ENCODE data around the gene ADGRV1.

Gene ADGRV1

DNA sequence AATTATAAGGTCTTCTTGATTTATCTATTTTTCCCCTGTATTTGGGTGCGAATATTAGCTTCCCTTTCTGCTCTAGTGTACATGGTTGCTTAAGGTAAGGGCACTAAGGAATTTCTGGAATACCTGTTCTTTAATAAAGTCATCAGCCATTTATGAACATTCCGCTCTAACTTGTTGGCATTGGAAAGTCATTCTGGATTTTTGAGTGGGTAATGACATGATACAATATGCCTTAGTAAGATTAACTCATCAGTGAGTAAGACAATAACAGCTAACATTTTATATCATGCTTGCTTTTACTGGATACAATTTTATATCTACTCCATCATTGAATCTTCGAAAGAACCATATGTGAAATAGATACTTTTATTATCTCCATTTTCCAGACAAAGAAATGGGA, 628.4 kb downstream of the ADGRV1 start:
- DNase-seq (ENCODE audit: low read depth in 1 of 2, low spot score in 1 of 2), result no peak

DNA sequence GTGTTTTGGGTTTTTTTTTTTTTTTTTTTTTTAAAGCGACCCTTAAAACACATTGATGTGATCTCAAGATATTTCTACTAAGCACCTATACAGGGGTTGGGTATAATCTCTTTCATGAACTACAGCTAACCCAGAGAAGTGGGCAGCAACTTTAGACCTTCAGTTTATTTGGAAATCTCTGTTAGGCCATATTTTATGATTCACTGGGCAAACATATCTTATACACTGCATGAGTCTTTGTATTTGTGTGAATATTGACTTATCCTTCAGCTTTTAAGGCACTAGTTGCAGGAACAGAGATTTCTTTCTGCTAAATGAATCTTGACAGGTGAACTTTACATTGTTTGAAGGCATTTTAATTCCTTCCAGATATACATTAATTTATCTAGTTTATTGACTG, 630.2 kb downstream of the ADGRV1 start:
- DNase-seq (ENCODE audit: low read depth in 1 of 2, low spot score in 1 of 2), result no peak

DNA sequence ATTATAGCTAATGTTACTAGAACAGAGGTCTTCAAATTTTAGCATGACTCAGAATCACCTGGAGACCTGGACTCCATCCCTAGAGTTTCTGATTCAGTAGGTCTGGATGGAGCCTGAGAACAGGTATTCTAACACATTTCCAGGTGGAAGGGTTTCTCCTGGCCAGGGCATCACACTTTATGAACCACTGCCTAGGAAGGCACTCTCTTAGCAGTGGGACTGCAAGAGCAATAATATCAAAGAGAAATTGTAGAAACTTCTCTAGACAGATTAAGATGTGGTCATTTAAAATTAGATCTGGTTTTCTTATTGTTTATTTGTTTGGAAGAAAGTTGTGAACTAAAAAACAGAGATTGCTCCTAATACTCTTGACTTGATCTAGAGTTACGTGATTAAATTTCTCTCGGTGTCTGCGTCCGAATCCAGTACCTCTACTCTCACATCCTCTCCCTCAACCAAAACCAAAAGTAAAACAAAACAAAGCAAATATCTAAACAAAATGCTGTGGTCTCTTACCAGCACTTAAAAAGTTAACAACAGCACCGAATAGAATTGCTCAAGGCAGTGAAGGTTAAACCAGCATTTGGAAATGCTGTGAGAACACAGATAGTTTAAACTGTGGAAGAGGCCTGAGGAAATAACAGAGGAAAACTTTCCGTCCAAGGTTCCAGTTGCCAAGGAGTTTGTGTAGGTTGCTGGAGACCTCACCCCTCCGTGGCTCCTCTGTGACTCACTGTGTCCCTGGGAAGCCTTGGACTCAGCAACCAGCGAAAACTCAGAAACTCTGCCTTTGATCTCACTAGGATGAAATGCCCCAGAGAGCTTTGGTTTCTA, 631.1 kb downstream of the ADGRV1 start:
- DNase-seq (ENCODE audit: low read depth in 1 of 2, low spot score in 1 of 2), result no peak

DNA sequence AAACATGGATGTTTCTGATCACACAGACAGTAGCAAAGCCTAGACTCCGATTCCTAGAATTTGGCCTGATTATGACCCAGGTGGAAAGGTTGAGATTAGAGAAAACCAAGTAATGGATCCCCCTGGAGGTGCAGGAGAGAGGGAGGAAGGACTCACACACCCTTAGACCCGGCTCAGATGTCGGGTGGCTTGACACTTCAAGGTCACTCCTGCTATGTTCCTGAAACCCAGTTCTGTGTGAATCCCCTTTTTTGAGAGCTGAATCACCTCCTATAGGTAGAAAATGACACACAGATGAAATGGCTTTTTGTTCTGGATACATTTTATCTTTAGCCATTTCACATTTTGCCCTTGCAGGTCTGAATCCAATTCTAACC, 631.7 kb downstream of the ADGRV1 start:
- DNase-seq (ENCODE audit: low read depth in 1 of 2, low spot score in 1 of 2), result no peak

DNA sequence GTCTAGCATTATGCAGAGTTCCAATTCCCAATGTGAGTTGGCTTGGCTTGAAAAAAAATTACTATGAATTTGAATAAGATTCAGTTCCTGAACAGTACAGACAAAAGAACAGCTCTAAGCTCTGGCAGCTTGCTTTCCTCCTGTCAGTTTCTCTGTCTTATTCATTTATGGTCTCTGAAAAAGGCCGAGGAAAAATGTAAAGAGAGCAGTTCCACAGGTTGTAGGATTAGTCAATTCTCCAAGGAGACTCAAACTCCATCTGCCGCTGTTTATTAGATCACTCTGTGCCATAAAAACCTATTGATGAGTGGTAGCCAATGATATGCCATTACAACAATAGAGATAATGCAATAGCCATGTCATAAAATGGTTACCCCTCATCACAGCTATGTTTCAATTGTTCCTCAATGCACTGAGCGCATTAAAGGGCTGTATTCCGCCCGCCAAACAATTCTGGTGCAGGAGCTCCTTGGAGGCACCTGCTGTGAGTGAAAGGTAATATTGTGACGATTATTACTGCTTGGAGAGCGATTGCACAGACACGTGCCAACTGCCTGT, 636.3 kb downstream of the ADGRV1 start:
- DNase-seq (ENCODE audit: low read depth in 1 of 2, low spot score in 1 of 2), result no peak

DNA sequence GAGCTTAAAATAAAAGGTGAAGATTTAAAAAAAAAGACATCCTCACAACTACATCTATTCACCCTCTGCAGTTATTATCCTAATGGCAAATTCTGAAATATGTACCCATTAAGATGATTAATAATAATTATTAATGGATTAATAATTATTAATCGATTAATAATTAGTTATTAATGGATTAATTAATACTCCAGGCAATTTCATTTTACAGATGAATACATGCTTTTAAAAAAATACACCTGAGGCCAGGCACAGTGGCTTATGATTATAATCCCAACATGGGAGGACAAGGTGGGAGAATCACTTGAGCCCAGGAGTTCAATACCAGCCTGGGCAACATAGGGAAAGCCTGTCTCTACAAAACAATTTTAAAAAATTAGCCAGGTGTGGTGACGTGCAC, 642.1 kb downstream of the ADGRV1 start:
- DNase-seq (ENCODE audit: low read depth in 1 of 2, low spot score in 1 of 2), result no peak

DNA sequence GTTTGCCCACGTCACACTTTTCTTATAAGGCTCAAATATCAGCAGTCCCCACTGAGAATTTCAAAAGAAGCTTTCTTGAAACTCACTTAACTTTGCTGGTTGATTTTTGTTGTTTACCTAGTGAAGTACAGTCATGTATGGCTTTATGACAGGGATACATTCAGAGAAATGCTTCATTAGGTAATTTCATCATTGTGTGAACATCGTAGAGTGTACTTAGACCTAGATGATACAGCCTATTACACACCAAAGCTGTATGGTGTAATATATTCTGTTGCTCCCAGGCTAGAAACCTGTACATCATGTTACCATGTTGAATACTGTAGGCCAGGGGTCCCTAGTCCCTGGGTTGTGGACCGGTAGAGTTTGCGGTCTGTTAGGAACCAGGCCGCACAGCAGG, 647.5 kb downstream of the ADGRV1 start:
- DNase-seq (ENCODE audit: low read depth in 1 of 2, low spot score in 1 of 2), result no peak

DNA sequence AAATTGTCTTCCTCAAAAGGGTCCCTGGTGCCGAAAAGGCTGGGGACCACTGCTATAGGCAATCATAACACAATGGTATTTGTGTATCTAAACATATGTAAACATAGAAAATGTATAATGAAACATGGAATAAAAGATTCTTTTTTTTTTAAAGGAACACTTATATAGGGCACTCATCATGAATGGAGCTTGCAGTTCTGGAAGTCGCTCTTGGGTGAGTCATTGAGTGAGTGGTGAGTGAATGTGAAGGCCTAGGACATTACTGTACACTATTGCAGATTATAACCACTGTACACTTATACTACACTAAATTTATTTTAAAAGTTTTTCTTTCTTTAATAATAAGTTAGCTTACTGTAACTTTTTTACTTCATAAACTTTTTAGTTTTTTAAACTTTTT, 648.1 kb downstream of the ADGRV1 start:
- DNase-seq (ENCODE audit: low read depth in 1 of 2, low spot score in 1 of 2), result no peak

DNA sequence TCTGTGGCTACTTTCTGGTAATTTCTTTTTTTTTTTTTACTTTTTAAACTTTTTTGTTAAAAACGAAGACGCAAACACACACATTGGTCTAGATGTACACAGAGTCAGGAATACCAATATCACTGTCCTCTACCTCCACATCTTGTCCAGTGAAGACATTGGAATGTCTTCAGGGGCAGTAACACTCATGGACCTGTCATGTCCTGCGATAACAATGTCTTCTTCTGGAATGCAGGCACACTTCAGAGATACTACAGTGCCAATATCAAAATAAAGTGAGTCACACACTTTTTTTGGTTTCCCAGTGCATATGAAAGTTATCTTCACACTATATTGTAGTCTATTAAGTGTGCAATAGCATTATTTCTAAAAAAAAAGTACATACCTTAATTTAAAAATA, 648.7 kb downstream of the ADGRV1 start:
- DNase-seq (ENCODE audit: low read depth in 1 of 2, low spot score in 1 of 2), result no peak

DNA sequence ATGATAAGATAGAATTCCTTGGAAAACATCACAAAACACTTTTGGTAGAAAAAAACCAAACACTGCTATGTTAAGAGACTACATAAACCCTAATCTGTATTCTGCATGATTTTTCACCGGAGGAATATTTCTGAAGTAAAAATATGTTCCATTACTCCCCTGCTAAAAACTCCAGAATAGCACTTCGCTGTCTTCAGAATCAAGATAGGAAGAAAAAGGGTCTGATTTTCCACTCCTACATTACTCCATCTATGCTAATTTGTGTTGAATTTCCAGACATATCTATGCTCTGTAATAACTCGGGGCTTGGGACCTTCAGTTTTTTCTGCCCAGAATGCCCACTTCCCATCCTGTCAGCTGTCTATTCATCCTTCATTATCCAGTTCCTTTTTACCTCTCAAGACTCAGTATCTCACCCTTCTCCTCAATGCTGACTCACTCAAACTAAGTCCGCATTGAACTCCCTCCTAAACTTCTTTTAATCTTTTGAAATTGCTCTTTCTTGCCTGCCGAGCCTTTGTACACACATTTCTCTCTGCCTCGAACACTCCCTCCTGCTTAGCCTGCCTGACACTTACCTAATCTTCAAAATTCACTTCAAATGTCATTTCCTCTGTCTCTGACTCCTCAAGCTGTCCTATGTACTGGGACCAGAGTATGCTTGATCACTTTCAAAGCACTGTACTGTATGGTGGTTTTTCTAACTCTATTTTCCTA, 653.6 kb downstream of the ADGRV1 start:
- DNase-seq (ENCODE audit: low read depth in 1 of 2, low spot score in 1 of 2), result no peak

DNA sequence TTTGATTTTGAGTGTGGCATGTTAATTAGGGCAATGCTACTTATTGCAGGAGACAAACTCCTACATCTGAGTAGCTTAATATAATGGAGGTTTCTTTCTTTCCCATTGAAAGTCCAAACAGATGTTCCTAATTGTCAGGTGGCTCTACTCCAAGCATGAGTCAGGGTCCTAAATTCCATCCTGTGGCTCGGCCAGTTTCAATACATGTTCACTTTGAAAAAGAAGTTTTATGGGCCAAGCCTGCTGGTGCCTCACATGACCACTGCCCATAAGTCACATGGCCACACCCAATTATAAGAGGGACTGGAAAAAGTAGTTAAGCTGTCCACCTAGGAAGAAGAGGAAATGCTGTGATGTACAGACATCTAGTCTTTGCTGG, 654.1 kb downstream of the ADGRV1 start:
- no peak for DNase-seq (ENCODE audit: low read depth in 1 of 2, low spot score in 1 of 2)
